SK-N-SH treated with all-trans-retinoic acid at 6 μM for 48 hours (cell line): Measurements from ENCODE around the gene SUSD4.

Experiments
- ATAC-seq: fragments of 200-7000 bp; cut with Tn5 transposase; 3 replicates; pipeline ENCODE4 v1.9.1; 2020; ENCODE audit warnings: mild to moderate bottlenecking, moderate library complexity
- ARNTL ChIP-seq: fragments of 450-650 bp; formaldehyde crosslinking; IDR thresholded peaks from 2 replicates; pipeline ENCODE4 v1.5.0; 2020; ENCODE audit warnings: low read depth, mild to moderate bottlenecking, moderate library complexity, borderline replicate concordance
- BACH2 ChIP-seq: fragments of 250-450 bp; sonication (Bioruptor Pico); IDR thresholded peaks from 2 replicates; pipeline ENCODE4 v1.9.0; 2021; ENCODE audit warnings: mild to moderate bottlenecking, borderline replicate concordance
- CREB5 ChIP-seq: fragments of 250-450 bp; sonication (Bioruptor Pico); IDR thresholded peaks from 2 replicates; pipeline ENCODE4 v1.5.1; 2020; ENCODE audit warnings: low read depth, mild to moderate bottlenecking, moderate library complexity
- CSDC2 ChIP-seq: fragments of 250-450 bp; sonication (Bioruptor Pico); IDR thresholded peaks from 2 replicates; pipeline ENCODE4 v1.5.0; 2020; ENCODE audit warnings: mild to moderate bottlenecking, moderate library complexity
- CSRNP3 ChIP-seq: fragments of 250-450 bp; sonication (Bioruptor Pico); IDR thresholded peaks from 2 replicates; pipeline ENCODE4 v1.5.1; 2021; ENCODE audit warnings: mild to moderate bottlenecking, moderate library complexity
- GLIS3 ChIP-seq: fragments of 250-450 bp; sonication (Bioruptor Pico); IDR thresholded peaks from 2 replicates; pipeline ENCODE4 v1.5.0; 2020; ENCODE audit warnings: mild to moderate bottlenecking, moderate library complexity
- OSR1 ChIP-seq: fragments of 250-450 bp; sonication (Bioruptor Pico); IDR thresholded peaks from 2 replicates; pipeline ENCODE4 v1.8.0; 2022; ENCODE audit warnings: moderate library complexity, mild to moderate bottlenecking, inconsistent platforms
- PATZ1 ChIP-seq: fragments of 250-450 bp; sonication (Bioruptor Pico); IDR thresholded peaks from 2 replicates; pipeline ENCODE4 v1.8.0; 2020; ENCODE audit warnings: mild to moderate bottlenecking, moderate library complexity, borderline replicate concordance
- PPARA ChIP-seq: fragments of 250-450 bp; sonication (Bioruptor Pico); IDR thresholded peaks from 2 replicates; pipeline ENCODE4 v1.5.0; 2020; ENCODE audit warnings: mild to moderate bottlenecking, borderline replicate concordance
- RARB ChIP-seq: fragments of 250-450 bp; sonication (Bioruptor Pico); IDR thresholded peaks from 2 replicates; pipeline ENCODE4 v1.8.0; 2021; ENCODE audit warnings: mild to moderate bottlenecking, moderate library complexity
- SNAI2 ChIP-seq: fragments of 250-450 bp; sonication (Bioruptor Pico); IDR thresholded peaks from 2 replicates; pipeline ENCODE4 v1.5.0; 2020; ENCODE audit warnings: mild to moderate bottlenecking, moderate library complexity
- TCF4 ChIP-seq: fragments of 250-450 bp; sonication (Bioruptor Pico); IDR thresholded peaks from 2 replicates; pipeline ENCODE4 v1.8.0; 2021; ENCODE audit warnings: mild to moderate bottlenecking, moderate library complexity, borderline replicate concordance
- ZC3H10 ChIP-seq: fragments of 250-450 bp; sonication (Bioruptor Pico); IDR thresholded peaks from 2 replicates; pipeline ENCODE4 v1.5.1; 2021; ENCODE audit warnings: mild to moderate bottlenecking, moderate library complexity
- ZFP3 ChIP-seq: fragments of 250-450 bp; sonication (Bioruptor Pico); IDR thresholded peaks from 2 replicates; pipeline ENCODE4 v1.5.0; 2020; ENCODE audit warnings: mild to moderate bottlenecking, moderate library complexity
- ZFP30 ChIP-seq: fragments of 450-650 bp; formaldehyde crosslinking; IDR thresholded peaks from 2 replicates; pipeline ENCODE4 v1.5.0; 2022; ENCODE audit warnings: mild to moderate bottlenecking, moderate library complexity
- ZNF8 ChIP-seq: fragments of 450-650 bp; formaldehyde crosslinking; IDR thresholded peaks from 2 replicates; pipeline ENCODE4 v1.5.0; 2020; ENCODE audit warnings: mild to moderate bottlenecking, moderate library complexity
- TF ChIP-seq, protein P1 (sequence below): fragments of 250-450 bp; sonication (Bioruptor Pico); IDR thresholded peaks from 2 replicates; pipeline ENCODE4 v1.5.0; 2020; ENCODE audit warnings: mild to moderate bottlenecking, moderate library complexity
- TF ChIP-seq, protein P2 (sequence below): fragments of 250-450 bp; sonication (Bioruptor Pico); IDR thresholded peaks from 2 replicates; pipeline ENCODE4 v1.8.0; 2021; ENCODE audit warnings: low read depth, mild to moderate bottlenecking, moderate library complexity, borderline replicate concordance

The SUSD4 gene

DNA sequence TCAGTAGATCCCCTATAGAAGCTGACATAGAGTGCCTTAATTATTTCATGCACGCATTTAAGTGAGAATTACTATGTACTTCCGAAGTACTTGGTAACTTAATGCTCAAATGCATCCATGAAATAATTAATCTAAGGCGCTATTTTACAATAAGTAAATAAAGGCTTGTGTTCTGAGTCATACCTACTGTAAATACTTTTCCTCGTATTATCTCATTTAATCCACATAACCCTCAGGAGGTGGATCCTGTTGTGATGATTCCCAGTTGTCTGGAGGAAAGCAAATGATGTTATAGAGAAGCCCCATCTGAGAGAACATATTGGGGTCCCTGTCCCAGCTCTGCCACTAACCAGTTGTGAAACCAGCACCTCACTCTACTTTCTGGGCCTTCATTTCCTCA lies 16.4 kb downstream of the SUSD4 start:
- TF ChIP-seq ZFP3 (no peak), SNAI2 (CRISPR knock-in tag) (no peak), GLIS3 (CRISPR knock-in tag) (no peak), ZFP30 (CRISPR knock-in tag) (no peak), BACH2 (no peak), ZNF8 (no peak), CSDC2 (CRISPR knock-in tag) (no peak), ZC3H10 (no peak), CSRNP3 (CRISPR knock-in tag) (no peak), ARNTL (CRISPR knock-in tag) (no peak)
- TF ChIP-seq, protein P1, sequence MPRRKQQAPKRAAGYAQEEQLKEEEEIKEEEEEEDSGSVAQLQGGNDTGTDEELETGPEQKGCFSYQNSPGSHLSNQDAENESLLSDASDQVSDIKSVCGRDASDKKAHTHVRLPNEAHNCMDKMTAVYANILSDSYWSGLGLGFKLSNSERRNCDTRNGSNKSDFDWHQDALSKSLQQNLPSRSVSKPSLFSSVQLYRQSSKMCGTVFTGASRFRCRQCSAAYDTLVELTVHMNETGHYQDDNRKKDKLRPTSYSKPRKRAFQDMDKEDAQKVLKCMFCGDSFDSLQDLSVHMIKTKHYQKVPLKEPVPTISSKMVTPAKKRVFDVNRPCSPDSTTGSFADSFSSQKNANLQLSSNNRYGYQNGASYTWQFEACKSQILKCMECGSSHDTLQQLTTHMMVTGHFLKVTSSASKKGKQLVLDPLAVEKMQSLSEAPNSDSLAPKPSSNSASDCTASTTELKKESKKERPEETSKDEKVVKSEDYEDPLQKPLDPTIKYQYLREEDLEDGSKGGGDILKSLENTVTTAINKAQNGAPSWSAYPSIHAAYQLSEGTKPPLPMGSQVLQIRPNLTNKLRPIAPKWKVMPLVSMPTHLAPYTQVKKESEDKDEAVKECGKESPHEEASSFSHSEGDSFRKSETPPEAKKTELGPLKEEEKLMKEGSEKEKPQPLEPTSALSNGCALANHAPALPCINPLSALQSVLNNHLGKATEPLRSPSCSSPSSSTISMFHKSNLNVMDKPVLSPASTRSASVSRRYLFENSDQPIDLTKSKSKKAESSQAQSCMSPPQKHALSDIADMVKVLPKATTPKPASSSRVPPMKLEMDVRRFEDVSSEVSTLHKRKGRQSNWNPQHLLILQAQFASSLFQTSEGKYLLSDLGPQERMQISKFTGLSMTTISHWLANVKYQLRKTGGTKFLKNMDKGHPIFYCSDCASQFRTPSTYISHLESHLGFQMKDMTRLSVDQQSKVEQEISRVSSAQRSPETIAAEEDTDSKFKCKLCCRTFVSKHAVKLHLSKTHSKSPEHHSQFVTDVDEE (CRISPR knock-in tag), result no peak
- ATAC-seq, result no peak

- no peak for ATAC-seq
- TF ChIP-seq GLIS3 (CRISPR knock-in tag) (no peak), PPARA (CRISPR knock-in tag) (no peak), OSR1 (CRISPR knock-in tag) (no peak), BACH2 (no peak)
- TF ChIP-seq, protein P2, sequence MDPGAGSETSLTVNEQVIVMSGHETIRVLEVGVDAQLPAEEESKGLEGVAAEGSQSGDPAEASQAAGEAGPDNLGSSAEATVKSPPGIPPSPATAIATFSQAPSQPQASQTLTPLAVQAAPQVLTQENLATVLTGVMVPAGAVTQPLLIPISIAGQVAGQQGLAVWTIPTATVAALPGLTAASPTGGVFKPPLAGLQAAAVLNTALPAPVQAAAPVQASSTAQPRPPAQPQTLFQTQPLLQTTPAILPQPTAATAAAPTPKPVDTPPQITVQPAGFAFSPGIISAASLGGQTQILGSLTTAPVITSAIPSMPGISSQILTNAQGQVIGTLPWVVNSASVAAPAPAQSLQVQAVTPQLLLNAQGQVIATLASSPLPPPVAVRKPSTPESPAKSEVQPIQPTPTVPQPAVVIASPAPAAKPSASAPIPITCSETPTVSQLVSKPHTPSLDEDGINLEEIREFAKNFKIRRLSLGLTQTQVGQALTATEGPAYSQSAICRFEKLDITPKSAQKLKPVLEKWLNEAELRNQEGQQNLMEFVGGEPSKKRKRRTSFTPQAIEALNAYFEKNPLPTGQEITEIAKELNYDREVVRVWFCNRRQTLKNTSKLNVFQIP, result no peak
- TF ChIP-seq, protein P1 (CRISPR knock-in tag), result no peak
Measured at GRCh38 chr1:223346311-223346710, 17.7 kb downstream of the SUSD4 start.

- TF ChIP-seq OSR1 (CRISPR knock-in tag) (no peak), PATZ1 (CRISPR knock-in tag) (no peak), RARB (no peak), TCF4 (CRISPR knock-in tag) (no peak)
- no peak for ATAC-seq
Measured at GRCh38 chr1:223345720-223346119, 18.3 kb downstream of the SUSD4 start.

DNA sequence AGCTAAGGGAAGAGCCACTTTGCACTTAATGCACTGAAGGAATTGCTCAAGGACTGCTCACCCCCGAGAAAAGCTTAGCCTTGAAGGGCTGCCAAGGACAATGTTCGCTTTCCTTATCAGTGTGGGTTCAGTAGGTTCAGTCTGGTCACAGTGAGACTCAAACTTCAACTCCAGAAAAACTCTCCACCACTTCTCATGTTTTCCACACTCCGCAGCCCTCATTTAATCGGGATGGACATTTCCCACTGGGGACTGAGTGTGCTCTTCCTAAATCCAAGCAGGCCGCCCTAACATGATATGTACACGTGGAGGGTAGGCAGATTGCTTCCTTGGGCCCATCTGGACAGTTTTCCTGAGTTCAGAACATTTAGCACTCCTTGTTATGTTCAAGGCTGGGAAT lies 19.5 kb downstream of the SUSD4 start:
- no peak for ATAC-seq

More for the DNA sequence above, 19.5 kb downstream of the SUSD4 start:
- TF ChIP-seq RARB (no peak), ZFP3 (no peak), TCF4 (CRISPR knock-in tag) (no peak), OSR1 (CRISPR knock-in tag) (no peak), CREB5 (CRISPR knock-in tag) (no peak)
